ENCODE results near the gene NUCB1. TPM values are rescaled to one million over a fixed set of nuclear protein-coding genes. Genes with fewer than 3 reads are reported as not detected.

Gene NUCB1
- polyA plus RNA-seq, 3 donors = 80.9 to 178 (median 108) TPM

- peak within 1 kb of the TSS; percentile 100 for H3K9ac ChIP-seq (ENCODE audit: insufficient read depth, low read length, poor library complexity, severe bottlenecking)
- TF ChIP-seq CTCF (IDR thresholded peaks at IDR 0.05) = no peak
- peak within 1 kb of the TSS; percentile 86 for H3K4me2 ChIP-seq (replicated peaks; ENCODE audit: extremely low read depth, low read length, poor library complexity, severe bottlenecking)
- Mint-ChIP-seq H3K27me3 (ENCODE audit: low read depth in 3 of 3) (peaks cover 4 to 17% (median 6%) of the 10 kb centered on the region in 3 donors), H3K4me1 (peaks cover 37% of the 10 kb centered on the region), H3K27ac (peak within 1 kb of the TSS; percentile 99 to 100 (median 100)), H3K36me3 (peaks cover 33 to 49% of the 10 kb centered on the region in 2 donors), H3K9me3 (peaks cover 5 to 16% (median 8%) of the 10 kb centered on the region in 7 donors), H3K4me3 (peak within 1 kb of the TSS; percentile 98)
- H3K79me2 ChIP-seq (ENCODE audit: insufficient read depth, low read length) = peaks cover 39% of the 10 kb centered on the region
- peaks cover 18 to 24% of the 10 kb centered on the region in 2 donors for H3K36me3 ChIP-seq (replicated peaks in 1 of 2; ENCODE audit: control insufficient read depth in 1 of 2, insufficient read depth in 2 of 2, low read length in 2 of 2)
- H3K9me3 ChIP-seq (replicated peaks in 1 of 2; ENCODE audit: control insufficient read depth in 1 of 2, insufficient read depth in 1 of 2, low read length in 2 of 2) = no peaks in the 10 kb centered on the region
- peaks cover 42% of the 10 kb centered on the region in 2 donors for H3K4me1 ChIP-seq (ENCODE audit: control insufficient read depth in 1 of 2, insufficient read depth in 2 of 2, low read length in 2 of 2)
- H3K4me3 ChIP-seq (replicated peaks in 1 of 3; ENCODE audit: low read depth in 2 of 3, low read length in 3 of 3) = peak within 1 kb of the TSS; percentile 83 to 100 (median 90)
- peaks cover 50% of the 10 kb centered on the region for H4K20me1 ChIP-seq (ENCODE audit: insufficient read depth, low read length)
- 0% methylated on average over 49 of the region's 53 CpGs for WGBS (ENCODE audit: insufficient coverage)
- peak within 1 kb of the TSS; percentile 99 to 100 for H3K27ac ChIP-seq (ENCODE audit: low read depth in 1 of 2, low read length in 2 of 2)
- peak; percentile 98 to 99 (median 98) for DNase-seq
- H3K27me3 ChIP-seq (ENCODE audit: control insufficient read depth in 2 of 2, insufficient read depth in 2 of 2, low read length in 2 of 2) = no peaks in the 10 kb centered on the region
- intact Hi-C loops (cut with micrococcal nuclease) = loop anchor here in 1 of 2 donors (10.0 kb wide), 1 partner anchor 548 kb away; the partner anchor contains the start of gene EMP3
- H2AFZ ChIP-seq (ENCODE audit: insufficient read depth, low read depth, low read length, poor library complexity, severe bottlenecking) = no peak within 1 kb of the TSS
Measured at GRCh38 chr19:48872182-48872883, 27.8 kb upstream of the NUCB1 start, which contains the start of gene PPP1R15A. TSS of gene PPP1R15A (plus strand) at chr19:48872421. CDS start at chr19:48873234, 813 bp downstream.

GRCh38 chr19:48872884-48873475, 27.1 kb upstream of the NUCB1 start:
- peak; percentile 88 to 98 (median 93) for DNase-seq
- H3K9ac ChIP-seq (ENCODE audit: insufficient read depth, low read length, poor library complexity, severe bottlenecking) = peak overlapping the region; percentile 100
- H2AFZ ChIP-seq (ENCODE audit: insufficient read depth, low read depth, low read length, poor library complexity, severe bottlenecking) = no peak overlapping the region
- H3K27ac ChIP-seq (ENCODE audit: low read depth in 1 of 2, low read length in 2 of 2) = peak overlapping the region; percentile 99 to 100
- intact Hi-C loops (cut with micrococcal nuclease) = loop anchor here in 1 of 2 donors (10.0 kb wide), 1 partner anchor 548 kb away; the partner anchor contains the start of gene EMP3
- H3K4me2 ChIP-seq (replicated peaks; ENCODE audit: extremely low read depth, low read length, poor library complexity, severe bottlenecking) = peak overlapping the region; percentile 86
- under 1% methylated on average over 10 of the region's 14 CpGs for WGBS (ENCODE audit: insufficient coverage)
- H3K4me1 Mint-ChIP-seq = peaks cover 40% of the 10 kb centered on the region
- peaks cover 56% of the 10 kb centered on the region for H4K20me1 ChIP-seq (ENCODE audit: insufficient read depth, low read length)
- H3K9me3 ChIP-seq (replicated peaks in 1 of 2; ENCODE audit: control insufficient read depth in 1 of 2, insufficient read depth in 1 of 2, low read length in 2 of 2) = no peaks in the 10 kb centered on the region
- no peak for TF ChIP-seq CTCF (IDR thresholded peaks at IDR 0.05)
- no peaks in the 10 kb centered on the region for H3K27me3 ChIP-seq (ENCODE audit: control insufficient read depth in 2 of 2, insufficient read depth in 2 of 2, low read length in 2 of 2)
- H3K36me3 ChIP-seq (replicated peaks in 1 of 2; ENCODE audit: control insufficient read depth in 1 of 2, insufficient read depth in 2 of 2, low read length in 2 of 2) = peaks cover 21 to 29% of the 10 kb centered on the region in 2 donors
- H3K4me1 ChIP-seq (ENCODE audit: control insufficient read depth in 1 of 2, insufficient read depth in 2 of 2, low read length in 2 of 2) = peaks cover 39 to 42% of the 10 kb centered on the region in 2 donors
- peaks cover 1 to 17% (median 6%) of the 10 kb centered on the region in 3 donors for H3K27me3 Mint-ChIP-seq (ENCODE audit: low read depth in 3 of 3)
- peaks cover 5 to 16% (median 8%) of the 10 kb centered on the region in 7 donors for H3K9me3 Mint-ChIP-seq
- H3K36me3 Mint-ChIP-seq = peaks cover 38 to 55% of the 10 kb centered on the region in 2 donors
- H3K4me3 Mint-ChIP-seq = peak overlapping the region; percentile 98
- H3K27ac Mint-ChIP-seq = peak overlapping the region; percentile 99 to 100 (median 100)
- H3K4me3 ChIP-seq (replicated peaks in 1 of 3; ENCODE audit: low read depth in 2 of 3, low read length in 3 of 3) = peak overlapping the region; percentile 83 to 100 (median 90)
- H3K79me2 ChIP-seq (ENCODE audit: insufficient read depth, low read length) = peaks cover 39% of the 10 kb centered on the region
